HG03097 (cell line): ENCODE results near the gene SPTBN4.
"Not testable (repeated sequence)": the region's sequence is repeated elsewhere in the genome, so short reads cannot be mapped to it uniquely, and the experiment has no call there.

Experiments used
- ATAC-seq: cut with Tn5 transposase; IDR thresholded peaks from one replicate; pipeline ENCODE4 v1.9.1; 2021; ENCODE audit not compliant: unreplicated experiment, low FRiP score

SPTBN4 gene

DNA sequence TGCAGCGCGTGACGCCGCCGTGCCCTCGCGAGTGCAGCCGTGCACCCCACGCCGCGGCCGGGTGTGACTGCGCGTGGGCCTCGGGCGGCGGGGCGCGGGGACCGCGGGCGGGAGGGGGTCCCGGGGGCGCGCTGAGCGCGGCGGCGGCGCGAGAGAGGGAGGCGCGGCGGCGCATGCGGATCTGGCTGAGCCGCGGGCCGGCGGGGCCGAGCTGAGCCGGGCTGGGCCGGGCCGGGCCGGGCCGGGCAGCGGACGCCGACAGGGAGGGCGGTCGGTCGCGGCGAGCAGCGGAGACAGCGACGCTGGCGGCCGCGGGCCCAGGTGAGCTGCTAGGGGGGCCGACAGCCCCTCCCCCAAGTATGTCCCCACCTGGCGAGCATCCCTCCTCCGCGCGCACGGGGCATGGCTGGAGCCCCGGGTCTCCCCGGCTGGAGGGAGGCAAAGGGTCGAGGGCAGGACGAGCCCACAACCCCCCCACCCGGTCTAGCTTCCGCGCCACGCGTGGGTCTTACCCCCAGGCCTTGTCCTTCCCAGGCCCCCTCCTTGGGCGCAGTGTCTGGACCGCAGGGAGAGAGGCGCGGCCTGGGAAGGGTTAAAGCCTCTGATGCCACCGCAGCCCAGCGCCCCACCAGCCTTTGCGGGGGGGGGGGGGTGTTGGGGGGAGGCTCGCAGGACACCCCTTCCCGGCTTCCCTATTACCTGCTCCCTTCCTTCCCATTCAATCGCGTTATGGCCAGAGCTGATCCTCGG lies at the start of gene SPTBN4:
SPTBN4 (plus strand) TSS at position 17 of the 750 bp plus-strand sequence. CDS start 5,621 bp downstream, outside the sequence.
- ATAC-seq, result no peak

DNA sequence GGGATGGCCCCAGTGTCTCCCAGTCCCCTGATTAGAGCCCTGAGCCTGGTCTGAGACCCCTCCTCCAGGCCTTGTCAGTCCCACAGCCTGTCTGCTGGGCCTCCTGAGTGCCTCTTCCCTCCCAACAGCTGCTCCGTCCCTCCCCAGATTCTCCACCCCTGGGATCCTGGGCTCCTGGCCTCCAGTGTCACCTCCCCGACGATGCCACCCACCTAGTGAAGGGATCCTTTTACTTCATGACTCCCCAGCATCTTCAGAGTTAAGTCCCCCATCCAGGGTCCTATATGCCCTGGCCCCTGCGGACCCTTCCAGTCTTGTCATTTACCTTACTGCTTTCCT lies 49.2 kb upstream of the SPTBN4 start:
- no peak for ATAC-seq

DNA sequence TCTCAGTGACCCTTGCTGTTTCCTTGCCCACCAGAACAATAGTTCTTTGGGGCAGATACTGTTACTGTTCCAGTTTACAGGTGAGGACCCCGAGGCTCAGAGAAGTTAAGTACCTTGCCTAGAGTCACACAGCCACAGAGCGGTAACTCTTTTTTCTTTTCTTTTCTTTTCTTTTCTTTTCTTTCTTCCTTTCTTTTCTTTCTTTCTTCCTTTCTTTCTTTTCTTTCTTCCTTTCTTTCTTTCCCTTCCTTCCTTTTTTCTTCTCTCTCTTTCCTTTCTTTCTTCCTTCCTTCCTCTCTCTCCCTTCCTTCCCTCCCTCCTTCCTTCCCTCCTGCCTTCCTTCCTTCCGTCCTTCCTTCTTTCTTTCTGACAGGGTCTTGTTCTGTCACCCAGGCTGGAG lies 48.8 kb upstream of the SPTBN4 start:
- no peak for ATAC-seq

DNA sequence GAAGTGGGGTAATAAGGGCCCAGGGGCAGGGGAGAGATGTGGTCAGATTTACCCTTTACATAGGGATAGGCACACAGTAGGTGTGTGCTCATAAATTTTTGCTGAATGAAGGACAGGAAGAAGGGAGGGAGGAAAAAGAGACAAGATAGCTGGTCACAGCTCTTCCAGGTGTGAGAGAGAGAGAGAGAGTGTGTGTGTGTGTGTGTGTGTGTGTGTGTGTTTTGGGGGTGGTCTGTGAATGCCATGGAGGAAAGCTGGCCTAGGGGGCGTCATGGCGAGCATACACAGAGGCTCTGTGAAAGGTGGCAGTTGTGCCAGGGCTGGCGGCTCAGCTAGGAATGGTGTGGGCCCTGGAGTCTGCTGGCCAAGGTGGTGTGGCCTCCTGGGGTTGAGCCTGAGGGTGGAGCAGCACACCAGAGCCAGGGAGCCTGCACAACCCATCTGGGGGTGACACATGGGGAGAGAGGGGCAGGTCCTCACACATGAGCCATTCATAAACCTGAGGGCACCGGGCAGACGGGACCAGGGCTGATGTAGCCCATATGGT lies 47.7 kb upstream of the SPTBN4 start:
- no peak for ATAC-seq

DNA sequence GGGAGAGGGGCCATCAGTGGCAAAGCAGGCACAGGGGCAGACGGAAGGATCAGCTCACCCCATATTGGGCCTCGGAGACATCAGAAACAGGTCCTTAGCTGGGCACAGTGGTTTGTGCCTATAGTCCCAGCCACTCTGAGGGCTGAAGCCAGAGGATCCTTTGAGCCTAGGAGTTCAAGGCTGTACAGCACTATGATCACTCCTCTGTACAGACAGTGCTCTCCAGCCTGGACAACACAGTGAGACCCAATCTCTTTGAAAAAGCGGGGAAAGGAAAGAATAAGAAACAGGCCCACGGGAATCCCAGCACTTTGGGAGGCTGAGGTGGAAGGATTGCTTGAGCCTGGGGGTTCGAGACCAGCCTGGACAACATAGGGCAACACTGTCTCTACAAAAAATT lies 47.0 kb upstream of the SPTBN4 start:
- ATAC-seq, result no peak

DNA sequence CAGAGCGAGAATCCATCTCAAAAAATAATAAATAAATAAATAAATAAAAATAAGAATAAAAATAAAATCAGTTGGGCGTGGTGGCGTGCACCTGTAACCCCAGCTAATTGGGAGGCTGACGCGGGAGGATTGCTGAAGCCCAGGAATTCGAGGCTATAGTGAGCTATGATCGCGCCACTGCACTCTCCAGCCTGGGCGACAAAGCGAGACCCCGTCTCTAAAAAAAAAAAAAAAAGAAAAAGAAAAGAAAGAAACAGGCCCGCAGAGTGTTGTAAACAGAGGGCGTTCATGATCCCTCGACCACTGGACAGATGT lies 46.4 kb upstream of the SPTBN4 start:
- no peak for ATAC-seq

DNA sequence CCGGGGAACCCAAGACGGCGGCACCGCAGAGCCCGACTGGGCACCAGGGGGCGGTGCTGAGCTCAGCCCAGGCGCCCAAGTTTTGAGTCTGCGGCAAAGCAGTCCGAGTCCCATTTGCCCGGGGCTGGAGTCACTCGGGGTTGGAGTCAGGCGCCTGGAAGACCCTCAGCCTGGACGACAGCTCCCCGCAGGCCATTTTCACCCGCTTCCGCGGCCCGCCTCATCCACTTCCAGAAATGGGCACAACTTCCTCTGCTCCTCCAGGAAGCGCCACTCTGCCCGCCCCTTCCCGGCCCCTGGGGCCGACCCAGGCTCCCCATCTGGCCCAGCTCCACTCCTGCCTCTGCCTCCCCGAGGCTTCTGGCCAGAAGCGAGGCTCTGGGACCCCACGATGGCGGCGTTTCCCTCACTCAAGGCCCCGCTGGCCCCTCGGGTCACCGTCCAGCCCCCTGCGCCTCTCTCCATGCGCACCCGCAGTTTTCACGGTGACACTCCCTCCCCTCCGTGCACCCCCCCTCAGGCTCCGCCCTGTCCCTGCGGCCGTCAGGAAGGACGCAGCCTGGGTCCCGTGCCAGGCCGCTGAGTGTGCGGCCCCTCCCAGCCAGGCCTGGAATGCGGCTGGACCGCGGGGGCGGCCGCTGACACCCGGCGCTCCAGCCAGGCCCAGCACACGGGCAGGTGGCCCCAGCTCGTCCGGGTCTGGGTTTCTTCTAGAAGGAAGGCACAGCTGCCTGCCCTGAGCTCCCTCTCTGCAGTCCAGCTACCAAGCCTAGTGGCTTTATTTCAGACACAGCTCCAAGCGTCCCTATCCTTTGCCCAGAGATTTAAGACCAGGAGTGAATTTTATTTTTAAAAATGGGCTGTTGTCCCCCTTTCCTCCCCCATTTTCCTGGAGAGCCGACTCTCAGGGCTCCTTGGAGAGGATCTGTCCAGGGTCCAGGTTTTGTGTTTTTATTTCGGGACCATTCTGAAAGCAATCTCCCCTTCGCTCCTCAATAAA lies 45.7 kb upstream of the SPTBN4 start:
- ATAC-seq, result peak; percentile 35

DNA sequence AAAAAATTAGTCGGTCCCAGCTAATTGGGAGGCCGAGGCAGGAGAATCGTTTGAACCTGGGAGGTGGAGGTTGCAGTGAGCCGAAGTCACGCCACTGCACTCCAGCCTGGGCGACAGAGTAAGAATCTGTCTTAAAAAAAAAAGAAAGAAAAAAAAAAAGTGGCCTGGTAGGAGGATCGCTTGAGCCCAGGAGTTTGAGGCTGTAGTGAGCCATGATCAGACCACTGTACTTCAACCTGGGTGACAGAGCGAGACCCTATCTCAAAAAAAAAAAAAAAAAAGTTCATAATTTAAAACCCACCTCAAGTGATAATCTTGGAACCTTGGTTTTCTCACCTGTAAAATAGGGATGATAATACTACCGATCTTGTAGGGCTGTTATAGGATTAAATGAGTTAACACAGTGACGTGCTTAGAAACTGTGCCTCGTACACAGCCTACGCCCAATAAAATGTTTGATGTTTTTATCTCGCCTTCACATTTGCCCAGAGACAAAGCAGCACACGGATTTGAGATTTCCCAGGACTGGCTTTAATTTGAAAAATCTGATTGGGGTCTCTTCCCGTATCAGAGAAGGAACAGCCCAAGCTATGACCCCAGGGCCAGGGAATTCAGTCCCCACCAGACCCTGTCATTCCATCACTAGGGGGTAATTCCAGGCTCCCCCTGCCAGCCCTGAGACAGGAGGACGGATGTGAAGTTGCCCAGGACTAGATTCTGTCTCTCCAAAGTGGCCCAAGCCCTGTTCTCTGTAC lies 44.6 kb upstream of the SPTBN4 start:
- no peak for ATAC-seq

DNA sequence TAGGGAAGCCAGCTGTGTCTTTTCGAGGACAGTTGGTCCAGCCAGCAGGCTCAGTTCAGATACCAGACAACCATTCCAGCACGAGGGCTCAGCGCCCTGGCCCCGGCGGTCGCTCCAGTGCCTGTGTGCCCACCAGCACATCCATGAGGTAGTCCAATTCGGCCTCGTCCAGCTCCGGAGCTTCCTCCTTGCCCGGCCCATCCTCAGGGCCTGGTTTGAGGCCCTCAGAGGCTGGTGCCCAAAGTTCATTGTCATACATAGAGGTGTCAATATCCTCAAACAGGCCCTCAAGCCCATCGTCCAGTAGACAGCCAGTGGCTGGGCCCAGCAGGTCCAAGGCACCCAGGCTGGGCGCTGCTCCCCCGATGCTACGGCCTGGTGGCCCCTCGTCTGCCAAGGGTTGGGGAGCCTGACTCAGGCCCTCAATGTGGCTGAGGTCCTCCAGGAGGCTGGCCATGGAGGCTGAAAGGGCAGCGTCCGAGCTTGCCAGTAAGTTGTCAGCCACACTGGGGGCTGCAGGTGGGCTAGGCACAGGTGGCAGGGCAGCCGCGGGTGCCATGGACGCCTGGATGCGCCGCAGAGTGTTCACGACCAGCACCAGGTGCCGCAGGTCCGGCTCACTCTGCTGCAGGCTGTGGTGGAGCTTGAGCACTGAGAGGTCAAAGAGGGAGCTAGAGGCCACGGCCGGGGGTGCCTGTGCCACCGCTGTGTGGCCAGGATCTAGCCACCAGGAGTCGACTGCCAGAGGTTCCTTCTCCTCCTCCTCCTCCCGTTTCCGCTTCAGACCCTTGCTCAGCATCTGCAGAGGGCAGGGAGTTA lies 43.8 kb upstream of the SPTBN4 start:
- ATAC-seq, result no peak

DNA sequence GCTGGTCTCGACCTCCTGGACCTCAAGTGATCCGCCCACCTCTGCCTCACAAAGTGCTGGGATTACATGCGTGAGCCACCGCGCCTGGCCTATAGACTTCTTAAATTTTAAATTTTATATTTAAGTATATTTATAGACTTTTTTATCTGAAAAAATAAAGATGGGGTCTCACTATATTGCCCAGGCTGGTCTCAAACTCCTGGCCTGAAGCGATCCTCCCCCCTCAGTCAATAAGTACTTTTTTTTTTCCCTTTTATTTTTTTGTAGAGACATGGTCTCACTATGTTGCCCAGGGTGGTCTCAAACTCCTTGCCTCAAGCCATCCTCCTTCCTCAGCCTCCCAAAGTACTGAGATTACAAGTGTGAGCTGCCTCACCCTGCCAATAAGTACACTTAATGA lies 42.9 kb upstream of the SPTBN4 start:
- no peak for ATAC-seq

DNA sequence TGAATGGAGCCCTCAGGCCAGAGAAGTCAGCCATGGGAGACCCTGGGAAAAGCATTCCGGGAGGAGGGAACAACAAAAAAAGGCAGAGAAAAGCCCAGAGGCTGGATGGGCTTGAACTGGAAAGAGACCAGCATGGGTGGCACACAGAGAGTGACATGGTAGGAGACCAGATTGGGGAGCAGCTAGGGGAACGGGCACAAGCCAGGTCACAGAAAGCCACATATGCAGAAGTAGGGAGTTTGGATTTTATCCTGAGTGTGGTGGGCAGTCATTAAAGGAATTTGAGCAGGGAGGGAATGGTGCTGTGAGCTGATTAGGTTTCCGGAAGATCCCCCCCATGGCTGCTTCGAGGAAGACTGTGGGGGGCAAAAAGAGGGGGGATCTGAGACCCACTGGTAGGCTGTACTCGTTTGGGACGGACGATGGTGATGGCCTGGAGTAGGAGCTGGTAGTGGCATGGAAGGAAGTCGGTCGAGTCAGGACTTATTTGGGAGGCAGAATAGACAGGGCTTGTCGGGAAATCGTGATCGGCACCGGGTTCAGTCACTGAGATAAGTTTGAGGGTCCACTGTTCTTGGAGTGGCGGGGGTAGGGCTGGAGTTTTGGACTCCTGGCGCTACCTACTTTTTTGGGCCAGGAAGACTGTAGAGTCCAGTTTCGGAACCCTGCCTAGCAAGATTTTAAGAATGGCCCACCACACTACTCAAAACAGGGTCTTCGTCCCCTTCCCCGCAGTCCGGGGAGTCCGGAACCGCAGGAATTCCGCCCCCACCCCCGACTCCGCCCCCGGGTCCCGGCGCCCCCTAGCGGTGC lies 42.0 kb upstream of the SPTBN4 start:
- ATAC-seq, result no peak

DNA sequence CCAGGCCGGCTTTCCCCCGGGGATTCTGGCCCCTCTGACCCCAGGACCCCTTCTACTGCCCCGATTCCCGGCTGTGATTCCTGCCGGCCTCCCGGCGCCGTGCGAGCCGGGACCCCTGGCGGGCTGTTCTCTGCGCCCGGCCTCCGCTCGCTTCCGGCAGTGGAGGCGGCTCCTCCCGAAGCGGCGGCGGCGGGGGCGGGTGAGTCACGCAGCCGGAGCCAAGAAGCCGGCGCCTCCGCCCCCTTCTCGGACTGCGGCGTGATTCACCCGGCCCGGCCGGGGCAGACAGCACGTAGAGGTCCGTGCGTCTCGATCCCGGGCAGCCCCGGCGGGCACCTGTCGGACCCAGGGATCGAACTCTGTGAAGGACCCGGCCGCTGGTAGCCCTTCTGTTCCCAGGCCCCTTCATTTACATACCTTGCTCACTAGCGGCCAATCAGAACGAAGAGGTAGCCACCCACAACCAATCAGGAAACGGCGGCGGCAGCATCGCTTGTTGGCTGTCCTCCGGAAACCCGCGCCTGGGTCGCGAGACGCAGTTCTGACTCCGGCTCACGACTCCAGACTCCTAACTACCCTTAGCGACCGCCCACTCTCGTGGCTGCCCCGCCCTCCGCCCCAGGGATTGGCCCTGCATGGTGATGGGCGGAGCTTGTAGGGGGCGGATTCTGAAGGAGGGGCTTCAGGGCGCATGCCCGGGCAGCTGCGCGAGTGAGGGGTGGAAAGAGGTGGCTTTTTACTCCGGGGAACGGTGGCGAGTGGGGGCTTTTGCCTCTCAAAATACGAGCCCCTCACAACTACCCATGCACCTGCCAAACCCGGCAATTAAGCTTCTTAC lies 41.1 kb upstream of the SPTBN4 start, which contains the start of gene SERTAD1:
SERTAD1 (minus strand) TSS at position 543 of the 838 bp plus-strand sequence. CDS start 2,446 bp downstream, outside the sequence.
- peak; percentile 87 for ATAC-seq

DNA sequence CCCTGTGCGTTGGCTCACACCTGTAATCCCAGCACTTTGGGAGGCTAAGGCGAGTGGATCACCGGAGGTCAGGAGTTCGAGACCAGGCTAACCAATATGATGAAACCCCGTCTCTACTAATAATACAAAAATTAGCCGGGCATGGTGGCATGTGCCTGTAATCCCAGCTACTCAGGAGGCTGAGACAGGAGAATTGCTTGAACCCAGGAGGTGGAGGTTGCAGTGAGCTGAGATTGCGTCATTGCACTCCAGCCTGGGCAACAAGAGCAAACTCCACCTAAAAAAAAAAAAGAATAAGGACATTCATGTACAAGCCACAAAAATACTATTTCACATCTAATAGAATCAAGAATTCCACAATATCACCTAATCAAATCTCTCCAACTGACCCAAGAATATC lies 38.6 kb upstream of the SPTBN4 start:
- ATAC-seq, result not testable (repeated sequence)

DNA sequence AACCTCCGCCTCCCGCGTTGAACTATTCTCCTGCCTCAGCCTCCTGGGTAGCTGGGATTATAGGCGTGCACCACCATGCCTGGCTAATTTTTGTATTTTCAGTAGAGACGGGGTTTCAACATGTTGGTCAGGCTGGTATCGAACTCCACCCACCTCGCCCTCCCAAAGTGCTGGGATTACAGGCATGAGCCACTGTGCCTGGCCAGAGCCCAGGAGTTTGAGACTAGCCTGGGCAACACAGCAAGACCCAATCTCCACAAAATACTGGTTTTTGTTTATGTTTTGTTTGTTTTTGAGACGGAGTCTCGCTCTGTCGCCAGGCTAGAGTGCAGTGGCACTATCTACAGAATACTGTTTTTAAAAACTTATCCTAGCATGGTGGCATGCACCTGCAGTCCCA lies 36.6 kb upstream of the SPTBN4 start:
- not testable (repeated sequence) for ATAC-seq

DNA sequence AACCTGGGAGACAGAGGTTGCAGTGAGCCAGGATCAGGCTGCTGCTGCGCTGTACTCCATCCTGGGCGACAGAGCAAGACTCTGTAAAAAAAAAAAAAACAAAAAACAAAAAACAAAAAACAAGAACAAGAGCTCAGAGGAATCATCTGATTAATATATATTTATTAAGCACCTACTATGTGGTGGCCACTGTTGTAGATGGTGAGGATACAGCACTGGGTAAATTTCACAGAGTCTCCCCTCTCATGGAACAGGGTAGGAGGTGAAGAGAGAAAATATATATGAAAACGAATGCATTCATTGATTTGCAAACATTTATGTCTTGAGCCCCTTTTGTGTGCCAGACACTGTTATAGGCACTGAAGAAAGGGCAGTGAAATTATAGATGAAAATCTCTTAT lies 35.1 kb upstream of the SPTBN4 start:
- ATAC-seq, result no peak

DNA sequence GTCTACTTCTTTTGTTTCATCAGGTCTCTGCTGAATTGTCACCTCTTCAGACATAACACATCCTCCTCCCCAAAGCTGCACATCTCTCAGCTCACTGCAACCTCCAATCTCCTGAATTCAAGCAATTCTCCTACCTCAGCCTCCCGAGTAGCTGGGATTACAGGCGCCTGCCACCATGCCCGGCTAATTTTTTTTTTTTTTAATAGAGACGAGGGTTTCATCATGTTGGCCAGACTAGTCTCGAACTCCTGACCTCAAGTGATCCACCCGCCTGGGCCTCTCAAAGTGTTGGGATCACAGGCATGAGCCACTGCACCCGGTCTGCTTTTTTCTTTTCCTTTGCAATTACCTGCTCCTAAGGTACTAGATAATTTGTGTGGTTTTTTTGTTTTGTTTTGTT lies 34.0 kb upstream of the SPTBN4 start:
- ATAC-seq, result not testable (repeated sequence)

DNA sequence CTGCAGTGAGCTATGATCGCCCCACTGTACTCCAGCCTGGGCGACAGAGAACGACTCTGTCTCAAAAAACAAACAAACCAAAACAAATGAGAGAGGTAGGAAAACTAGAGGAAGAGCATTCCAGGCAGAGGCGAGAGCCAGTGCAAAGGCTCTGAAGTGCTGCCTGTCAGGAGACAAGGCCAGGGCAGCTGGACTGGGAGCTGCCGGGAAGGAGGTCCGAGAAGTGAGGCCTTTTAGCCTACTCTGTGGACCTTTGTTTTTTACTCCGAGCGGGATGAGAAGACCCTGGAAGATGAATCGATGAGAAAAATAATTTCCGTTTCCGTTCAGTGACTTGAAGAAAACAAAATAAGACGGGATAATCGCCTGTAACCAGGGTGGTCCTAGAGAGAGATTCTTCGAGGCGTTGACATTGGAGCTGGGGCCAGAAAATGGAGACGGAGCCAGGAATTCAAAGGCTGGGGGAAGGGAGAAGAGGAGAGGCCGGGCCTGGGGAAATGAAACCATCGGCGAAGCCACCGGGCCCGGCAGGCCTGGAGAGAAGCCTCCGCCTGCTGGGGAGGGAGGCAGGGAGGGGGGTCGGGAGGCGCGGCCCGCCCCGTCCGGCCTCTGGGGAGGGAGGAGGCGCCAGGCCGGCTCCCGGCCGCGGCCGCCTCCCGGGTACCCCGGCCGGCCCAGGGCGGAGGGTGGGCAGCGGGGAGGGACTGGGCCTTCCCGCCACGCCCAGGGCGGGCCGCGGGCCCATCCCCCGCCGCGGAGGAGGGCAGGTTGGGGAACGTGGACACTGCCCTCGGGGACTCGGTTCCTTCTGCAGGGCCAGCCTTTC lies 33.2 kb upstream of the SPTBN4 start:
- peak; percentile 56 for ATAC-seq
